ENCODE measurements around the gene THEM4.
"Not testable (repeated sequence)": the region's sequence is repeated elsewhere in the genome, so short reads cannot be mapped to it uniquely, and the experiment has no call there.

THEM4 gene

GRCh38 chr1:151858030-151858746, 51.1 kb downstream of the THEM4 start:
- DNase-seq: no peak

DNA sequence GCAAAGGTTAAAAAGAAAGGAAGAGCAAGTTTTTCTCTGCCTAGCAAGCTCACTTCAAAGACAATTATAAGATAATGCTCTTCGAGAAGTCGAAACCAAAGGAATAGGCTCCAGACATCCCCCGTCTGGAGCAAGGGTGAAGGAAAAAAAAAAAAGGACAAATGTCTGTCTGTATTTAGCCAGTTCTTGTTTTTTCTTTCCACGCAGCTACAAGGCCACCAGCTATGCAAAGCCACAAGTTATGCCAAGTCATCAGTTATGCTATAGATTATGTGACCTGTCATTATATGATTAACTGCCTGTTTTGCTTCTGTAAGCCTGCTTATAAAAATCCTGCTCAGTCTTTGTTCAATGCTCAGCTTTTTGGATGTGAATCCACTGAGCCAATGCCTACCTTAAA, 53.4 kb downstream of the THEM4 start:
- DNase-seq: no peak

GRCh38 chr1:151855516-151855915, 53.8 kb downstream of the THEM4 start:
- DNase-seq: not testable (repeated sequence)

DNA sequence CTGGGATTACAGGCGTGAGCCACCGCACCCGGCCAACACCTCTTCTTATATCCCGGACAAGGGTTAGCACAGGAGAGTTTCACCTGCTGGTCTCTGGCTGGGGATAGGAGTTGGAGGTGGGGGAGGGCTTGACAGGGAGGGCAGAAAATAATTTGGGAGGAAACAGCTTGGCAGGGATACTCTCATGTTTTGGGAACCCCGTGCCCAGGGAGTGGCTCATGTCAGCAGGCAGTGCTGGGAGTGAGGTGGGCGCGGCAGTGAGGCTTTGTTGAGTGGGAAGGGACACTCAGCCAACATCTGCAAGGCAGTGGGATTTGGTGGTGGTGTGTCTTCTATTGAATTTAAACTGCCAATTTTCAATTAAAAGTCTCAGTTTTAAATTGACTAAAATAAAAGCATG, 54.7 kb downstream of the THEM4 start:
- no peak for DNase-seq

- no peak for DNase-seq
Measured at GRCh38 chr1:151853411-151853943, 55.8 kb downstream of the THEM4 start, which contains the start of gene THEM5. TSS of gene THEM5 (minus strand) at chr1:151853712. CDS start at chr1:151853565, 147 bp downstream.

GRCh38 chr1:151852733-151853132, 56.6 kb downstream of the THEM4 start:
- no peak for DNase-seq

DNA sequence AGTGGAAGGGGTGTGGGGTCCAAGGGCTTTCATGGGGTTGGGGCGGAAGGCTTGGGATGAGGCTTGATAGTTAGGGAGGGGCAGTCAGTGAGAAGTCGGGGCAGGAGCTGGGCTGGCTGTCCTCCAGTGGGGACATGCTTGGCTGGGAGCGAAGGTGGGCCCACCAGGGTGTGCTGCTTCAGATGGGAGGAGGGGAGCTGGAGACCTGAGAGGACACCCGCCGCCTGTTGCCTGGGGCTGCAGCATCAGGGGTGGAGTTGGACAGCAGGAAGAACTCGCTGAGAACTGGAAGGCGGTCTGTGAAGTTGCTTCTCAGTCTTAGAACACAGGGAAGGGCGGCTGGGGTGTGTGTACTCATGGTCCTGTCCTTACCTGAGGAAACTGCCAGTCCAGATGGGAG, 57.4 kb downstream of the THEM4 start:
- no peak for DNase-seq

GRCh38 chr1:151849871-151850270, 59.4 kb downstream of the THEM4 start:
- DNase-seq: no peak

DNA sequence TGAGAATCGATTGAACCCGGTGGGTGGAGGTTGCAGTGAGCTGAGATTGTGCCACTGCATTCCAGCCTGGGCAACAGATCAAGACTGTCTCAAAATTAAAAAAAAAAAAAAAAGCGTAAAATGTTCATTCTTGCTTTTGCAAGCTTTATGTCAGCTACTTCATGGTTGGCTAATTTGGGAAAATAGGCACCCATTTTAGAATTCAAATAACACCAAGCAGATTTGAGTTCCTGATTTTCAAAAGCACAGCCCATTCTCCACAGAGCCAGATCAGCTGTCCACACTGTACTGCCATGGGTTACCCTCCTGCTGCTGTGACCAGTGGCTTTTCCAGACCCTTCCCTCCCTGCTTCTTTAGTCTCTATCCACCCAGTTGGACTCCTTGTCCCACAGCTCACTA, 60.2 kb downstream of the THEM4 start:
- no peak for DNase-seq

- DNase-seq: peak; percentile 41
Measured at GRCh38 chr1:151847867-151848596, 61.3 kb downstream of the THEM4 start.

- no peak for DNase-seq
Measured at GRCh38 chr1:151846686-151847237, 62.5 kb downstream of the THEM4 start.

DNA sequence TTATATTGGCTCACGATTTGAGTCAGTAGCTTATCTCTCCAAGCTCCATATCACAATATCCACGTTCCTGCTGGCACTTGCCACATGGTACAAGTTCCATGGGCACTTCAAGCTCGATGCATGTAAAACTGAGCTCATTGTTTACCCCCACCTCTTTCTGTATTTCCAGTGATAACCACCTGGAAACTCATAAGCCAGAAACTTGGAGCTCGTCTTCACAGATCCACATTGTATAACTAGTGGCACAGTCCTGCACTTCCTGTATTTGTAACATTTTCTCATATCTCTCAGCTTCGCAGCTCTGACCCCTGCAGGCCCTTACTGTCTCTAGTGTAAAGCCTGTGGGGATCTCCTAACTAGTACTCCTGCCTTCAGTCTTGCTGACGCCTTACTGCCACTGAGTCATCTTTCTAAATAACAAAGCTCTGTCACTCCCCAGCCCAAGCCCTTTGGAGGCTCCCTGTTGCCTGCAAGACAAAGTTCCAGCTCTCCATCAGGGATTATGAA, 63.2 kb downstream of the THEM4 start:
- no peak for DNase-seq

GRCh38 chr1:151843398-151843797, 65.9 kb downstream of the THEM4 start:
- no peak for DNase-seq

GRCh38 chr1:151841141-151841540, 68.2 kb downstream of the THEM4 start:
- no peak for DNase-seq

GRCh38 chr1:151840421-151840820, 68.9 kb downstream of the THEM4 start:
- no peak for DNase-seq

DNA sequence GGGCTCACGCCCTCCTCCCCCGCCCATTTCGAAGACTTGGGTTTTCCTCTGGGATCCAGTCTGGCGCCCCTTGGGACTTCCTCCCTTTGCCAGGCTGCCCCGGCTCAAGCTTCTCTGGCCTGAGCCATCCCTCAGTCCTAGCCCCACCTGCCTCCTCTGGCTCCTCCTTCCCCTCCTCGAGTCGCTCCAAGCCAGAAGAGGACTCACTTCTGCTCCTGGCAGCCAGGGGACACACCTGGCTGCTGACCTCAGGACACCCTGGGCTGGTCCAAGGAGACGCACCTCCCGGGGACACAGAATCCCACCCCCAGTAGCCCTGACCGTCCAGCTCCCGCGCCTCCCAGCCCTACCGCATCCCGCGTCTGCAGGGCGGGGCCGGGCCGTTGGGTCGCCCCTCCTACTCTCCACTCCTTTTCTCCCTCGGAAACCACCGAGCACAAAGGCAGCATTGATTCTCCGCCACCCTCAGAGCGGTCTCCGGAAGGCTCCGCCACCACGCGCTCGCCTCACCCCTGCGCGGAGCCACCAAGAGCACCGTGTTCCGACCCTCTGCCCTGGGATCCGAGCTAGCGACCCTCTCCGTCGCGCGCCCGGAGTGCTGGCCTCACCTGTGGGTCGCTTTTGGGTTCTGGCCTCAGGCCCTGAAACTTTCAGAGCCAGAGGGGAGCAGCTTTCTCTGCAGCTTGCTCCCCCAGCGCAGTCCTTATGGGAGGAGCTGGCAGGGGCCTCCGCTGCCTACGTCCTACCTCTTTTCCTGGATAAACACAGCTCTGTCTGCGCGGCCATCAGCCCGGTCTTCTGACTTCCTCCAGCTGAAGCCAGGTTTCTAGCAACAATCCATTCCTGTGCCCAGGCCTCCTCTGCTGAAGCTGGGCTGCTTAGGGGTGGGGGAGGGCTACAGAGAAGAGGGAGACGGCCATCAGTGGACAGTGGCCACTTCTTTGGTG, 69.6 kb downstream of the THEM4 start, which contains the start of gene C2CD4D:
Gene C2CD4D, minus strand, starts transcription at position 364 of the 947 bp plus-strand sequence. CDS start 831 bp downstream, outside the sequence.
- peak; percentile 72 for DNase-seq

- no peak for DNase-seq
Measured at GRCh38 chr1:151839082-151839412, 70.3 kb downstream of the THEM4 start.

DNA sequence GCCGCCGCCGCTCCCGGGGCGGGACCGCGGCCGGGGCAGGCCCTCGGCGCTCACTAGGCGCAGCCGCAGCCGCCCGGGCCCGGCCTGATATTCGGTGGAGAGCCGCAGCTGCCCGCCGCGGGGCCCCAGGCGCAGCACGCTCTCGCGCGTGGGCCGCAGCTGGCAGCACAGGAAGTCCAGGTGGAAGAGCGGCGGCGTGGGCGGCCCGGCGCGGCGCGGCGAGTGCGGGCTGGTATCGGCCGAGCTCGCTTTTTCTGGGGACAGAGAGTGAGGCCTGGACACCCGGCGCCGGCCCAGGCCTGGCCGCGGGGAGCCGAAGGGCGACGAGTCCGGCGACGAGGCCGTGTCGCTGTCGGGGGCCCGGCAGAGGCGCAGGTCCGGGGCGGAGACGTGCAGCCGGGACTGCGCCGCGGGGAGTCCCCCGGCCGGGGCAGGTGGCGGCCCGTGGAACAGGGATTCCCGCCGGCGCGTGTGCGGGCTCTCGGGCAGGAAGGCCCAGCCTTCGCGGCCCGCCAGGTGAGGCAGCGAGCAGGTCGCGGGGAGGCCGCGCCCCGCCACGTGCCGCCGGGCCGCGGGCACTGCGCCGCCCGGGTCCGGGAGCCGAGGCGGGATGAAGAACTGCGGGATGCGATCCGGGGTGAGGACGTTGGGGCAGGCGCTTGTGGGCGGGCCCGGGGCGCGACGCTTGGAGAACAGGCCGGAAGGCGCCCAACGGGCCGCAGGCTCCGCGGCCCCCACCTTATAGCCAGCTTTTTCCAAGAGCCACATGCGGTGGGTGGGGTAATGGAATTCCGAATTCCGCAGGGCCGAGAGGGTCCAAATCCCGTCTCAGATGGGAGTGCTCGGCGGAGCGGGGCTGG, 70.9 kb downstream of the THEM4 start:
- DNase-seq: peak; percentile 56

- no peak for DNase-seq
Measured at GRCh38 chr1:151837884-151838221, 71.5 kb downstream of the THEM4 start.

GRCh38 chr1:151837197-151837596, 72.1 kb downstream of the THEM4 start:
- DNase-seq: no peak

DNA sequence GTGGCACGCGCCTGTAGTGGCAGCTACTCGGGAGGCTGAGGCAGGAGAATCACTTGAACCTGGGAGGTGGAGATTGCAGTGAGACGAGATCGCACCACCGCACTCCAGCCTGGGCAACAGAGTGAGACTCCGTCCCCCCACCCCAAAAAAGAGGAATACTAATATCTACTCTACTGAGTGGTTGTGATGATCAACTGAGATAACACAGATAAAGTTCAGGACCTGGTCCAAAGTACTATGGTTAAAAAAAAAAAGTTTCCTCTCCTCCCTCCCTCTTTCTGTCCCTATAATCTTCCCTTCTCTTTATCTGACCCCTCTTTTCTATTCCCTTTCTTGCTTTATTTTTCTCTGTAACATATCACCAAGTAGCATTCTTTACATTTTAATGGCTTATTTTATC, 73.7 kb downstream of the THEM4 start:
- DNase-seq: no peak

DNA sequence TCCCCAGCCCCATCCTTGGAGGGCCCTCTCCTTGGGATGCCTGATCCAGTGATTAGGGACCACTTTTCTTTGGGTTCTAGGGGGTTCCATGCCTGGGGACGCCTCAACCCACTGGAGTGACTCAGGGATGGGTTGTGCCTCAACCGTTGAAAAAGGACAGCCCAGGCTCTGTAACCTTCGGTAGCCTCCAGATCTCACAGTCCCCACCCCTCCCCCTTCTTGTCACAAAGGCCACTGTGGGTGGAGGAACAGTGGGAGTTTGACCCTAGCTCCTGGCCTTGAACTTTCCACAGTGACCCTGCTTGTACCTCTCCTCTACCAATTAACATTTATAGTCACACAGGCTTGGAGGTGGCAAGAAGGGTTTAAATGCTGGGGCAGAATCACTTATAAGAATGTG, 75.1 kb downstream of the THEM4 start:
- DNase-seq: no peak

Measured in right forelimb (tissue), 1 donor.